ENCODE data around the gene DLL3.
A peak's percentile ranks its signal among the peaks of the same experiment; 100 is the strongest.
"Not testable (repeated sequence)": the region's sequence is repeated elsewhere in the genome, so short reads cannot be mapped to it uniquely, and the experiment has no call there.

DLL3 gene, protein sequence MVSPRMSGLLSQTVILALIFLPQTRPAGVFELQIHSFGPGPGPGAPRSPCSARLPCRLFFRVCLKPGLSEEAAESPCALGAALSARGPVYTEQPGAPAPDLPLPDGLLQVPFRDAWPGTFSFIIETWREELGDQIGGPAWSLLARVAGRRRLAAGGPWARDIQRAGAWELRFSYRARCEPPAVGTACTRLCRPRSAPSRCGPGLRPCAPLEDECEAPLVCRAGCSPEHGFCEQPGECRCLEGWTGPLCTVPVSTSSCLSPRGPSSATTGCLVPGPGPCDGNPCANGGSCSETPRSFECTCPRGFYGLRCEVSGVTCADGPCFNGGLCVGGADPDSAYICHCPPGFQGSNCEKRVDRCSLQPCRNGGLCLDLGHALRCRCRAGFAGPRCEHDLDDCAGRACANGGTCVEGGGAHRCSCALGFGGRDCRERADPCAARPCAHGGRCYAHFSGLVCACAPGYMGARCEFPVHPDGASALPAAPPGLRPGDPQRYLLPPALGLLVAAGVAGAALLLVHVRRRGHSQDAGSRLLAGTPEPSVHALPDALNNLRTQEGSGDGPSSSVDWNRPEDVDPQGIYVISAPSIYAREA

DNA sequence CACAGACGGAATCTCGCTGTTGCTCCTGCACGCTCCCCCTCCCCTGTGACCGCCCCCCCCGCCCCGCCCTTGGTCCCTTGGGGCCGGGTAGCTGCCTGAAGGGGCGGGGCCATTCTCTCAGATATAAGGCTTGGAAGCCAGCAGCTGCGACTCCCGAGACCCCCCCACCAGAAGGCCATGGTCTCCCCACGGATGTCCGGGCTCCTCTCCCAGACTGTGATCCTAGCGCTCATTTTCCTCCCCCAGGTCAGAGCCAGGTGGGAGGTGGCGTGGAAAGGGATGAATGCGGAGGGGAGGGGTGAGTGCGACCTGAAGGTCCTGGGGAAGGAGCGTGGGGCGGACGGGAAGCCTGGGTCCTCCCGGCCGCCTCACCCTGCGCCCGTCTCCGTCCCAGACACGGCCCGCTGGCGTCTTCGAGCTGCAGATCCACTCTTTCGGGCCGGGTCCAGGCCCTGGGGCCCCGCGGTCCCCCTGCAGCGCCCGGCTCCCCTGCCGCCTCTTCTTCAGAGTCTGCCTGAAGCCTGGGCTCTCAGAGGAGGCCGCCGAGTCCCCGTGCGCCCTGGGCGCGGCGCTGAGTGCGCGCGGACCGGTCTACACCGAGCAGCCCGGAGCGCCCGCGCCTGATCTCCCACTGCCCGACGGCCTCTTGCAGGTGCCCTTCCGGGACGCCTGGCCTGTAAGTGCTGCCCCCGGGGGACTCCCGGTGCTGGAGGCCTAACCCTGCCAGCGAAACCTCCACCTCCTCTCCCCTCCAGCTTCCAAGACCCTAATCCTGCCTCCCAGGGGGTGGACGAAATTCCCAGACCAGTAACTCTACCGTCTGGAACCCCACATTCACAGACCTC is at the start of gene DLL3:
DLL3 (plus strand) TSS at position 150 of the 845 bp plus-strand sequence; CDS start at position 178, 28 bp downstream.
- intact Hi-C loops (cut with DNase I) = no loop called here
- DNase-seq = no peak

DNA sequence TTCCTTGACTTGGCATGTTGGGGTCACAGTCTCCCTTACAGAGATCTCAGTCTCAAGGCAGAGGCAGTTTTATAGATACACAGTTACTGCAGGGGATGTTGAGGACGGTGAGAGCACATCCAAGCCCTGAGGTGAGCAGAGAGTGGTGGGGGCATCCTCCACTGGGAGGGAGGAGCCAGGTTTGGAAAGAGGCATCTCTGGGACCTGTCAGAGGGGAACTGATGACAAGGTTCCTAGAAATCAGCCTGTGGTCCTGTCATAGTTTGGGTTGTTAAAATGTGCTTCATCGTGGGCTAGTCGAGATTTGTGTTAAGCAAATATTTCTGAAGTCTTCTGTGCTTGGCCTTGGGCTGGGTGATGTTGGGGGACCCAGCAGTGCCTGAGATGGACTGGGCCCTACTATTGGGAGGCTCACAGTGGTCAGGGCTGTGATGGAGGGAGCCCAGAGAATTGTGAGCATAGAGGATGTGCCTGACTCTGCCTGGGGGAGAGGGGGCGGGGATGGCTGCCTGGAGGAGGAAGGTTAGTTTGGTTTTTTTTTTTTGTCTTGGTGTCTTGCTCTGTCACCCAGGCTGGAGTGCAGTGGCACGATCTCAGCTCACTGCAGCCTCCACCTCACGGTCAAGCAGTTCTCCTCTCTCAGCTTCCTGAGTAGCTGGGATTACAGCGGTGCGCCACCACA is 49.5 kb upstream of the DLL3 start:
- intact Hi-C loops (cut with DNase I) = loop anchor here (5.0 kb wide), 1 partner anchor 33 kb away; the partner anchor contains the start of gene TIMM50
- no peak for DNase-seq

GRCh38 chr19:39451257-39451656 is 47.5 kb upstream of the DLL3 start:
- DNase-seq; intact Hi-C loops (cut with DNase I): not testable (repeated sequence)

GRCh38 chr19:39463403-39463802 is 35.3 kb upstream of the DLL3 start:
- intact Hi-C loops (cut with DNase I) = no loop called here
- DNase-seq = no peak

DNA sequence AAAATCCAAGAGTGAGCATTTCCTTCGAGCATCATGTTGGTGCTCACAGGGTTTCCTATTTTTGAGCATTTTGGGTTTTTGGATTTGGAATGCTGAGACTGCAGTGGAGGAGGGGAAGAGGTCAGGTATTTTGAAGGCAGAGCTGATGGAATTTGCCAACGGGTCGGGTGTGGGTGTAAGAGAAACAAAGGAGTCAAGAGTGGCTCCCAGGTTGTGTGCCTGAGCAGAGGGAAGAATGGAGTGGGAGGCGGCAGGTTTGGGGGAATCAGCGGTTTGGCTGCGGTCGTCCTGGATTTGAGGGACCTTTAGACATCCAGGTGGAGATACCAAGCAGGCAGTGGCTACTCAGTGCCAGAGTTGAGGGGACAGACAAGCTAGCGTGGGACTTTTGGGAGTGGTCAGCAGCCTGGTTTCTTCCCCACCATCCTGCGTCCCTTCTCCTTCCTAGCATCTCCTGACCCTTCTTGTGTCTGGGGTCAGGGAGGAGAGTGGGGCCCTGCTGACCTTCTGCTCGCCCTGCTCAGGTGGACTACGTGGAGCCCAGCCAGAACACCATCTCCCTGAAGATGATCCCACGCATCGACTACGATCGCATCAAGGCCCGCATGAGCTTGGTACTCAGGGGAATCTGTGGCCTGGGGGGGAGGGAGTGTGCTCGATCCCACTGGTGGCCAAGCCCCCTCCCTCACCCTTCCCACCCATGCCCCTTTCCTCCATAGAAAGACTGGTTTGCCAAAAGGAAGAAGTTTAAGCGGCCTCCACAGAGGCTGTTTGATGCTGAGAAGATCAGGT is 32.6 kb upstream of the DLL3 start:
- no peak for DNase-seq
- intact Hi-C loops (cut with DNase I) = no loop called here

DNA sequence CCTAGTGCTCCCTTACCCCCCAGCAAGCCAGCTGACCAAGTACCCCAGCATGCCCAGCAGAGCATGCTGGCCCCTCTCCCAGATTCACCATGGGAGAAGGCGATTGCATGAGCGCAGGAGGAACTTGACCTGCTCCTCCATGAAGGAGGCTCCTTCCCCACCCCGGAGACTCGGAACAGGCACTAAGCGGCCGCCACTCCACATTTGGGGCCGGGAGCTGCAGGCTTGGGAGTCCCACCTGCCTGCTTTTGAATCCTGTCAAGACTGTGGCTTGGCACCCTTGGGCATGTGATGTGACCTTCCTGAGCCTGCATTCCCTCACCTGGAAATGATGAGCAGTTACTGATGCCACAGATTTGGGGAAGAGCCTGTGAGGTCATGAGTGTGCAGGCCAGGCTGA is 30.8 kb upstream of the DLL3 start:
- peak in 2 of 10 donors; percentile 21 to 75 for DNase-seq
- intact Hi-C loops (cut with DNase I) = no loop called here

DNA sequence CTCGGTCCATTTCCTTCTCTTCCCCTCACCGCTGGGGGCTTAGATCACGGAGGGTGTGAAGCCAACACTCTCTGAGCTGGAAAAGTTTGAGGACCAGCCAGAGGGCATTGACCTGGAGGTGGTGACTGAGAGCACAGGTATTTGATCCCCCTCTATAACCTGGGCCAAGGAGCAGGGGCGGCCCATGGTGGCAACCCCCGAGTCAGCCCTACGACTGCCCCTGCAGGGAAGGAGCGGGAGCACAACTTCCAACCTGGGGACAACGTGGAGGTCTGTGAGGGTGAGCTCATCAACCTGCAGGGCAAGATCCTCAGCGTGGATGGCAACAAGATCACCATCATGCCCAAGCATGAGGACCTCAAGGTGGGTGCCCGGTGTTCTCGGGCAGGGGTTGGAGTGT is 29.7 kb upstream of the DLL3 start:
- peak in 2 of 10 donors; percentile 24 to 44 for DNase-seq
- intact Hi-C loops (cut with DNase I) = no loop called here

- DNase-seq = no peak
- intact Hi-C loops (cut with DNase I) = no loop called here
These were observed 29.2 kb upstream of the DLL3 start for GRCh38 chr19:39469567-39469966.

DNA sequence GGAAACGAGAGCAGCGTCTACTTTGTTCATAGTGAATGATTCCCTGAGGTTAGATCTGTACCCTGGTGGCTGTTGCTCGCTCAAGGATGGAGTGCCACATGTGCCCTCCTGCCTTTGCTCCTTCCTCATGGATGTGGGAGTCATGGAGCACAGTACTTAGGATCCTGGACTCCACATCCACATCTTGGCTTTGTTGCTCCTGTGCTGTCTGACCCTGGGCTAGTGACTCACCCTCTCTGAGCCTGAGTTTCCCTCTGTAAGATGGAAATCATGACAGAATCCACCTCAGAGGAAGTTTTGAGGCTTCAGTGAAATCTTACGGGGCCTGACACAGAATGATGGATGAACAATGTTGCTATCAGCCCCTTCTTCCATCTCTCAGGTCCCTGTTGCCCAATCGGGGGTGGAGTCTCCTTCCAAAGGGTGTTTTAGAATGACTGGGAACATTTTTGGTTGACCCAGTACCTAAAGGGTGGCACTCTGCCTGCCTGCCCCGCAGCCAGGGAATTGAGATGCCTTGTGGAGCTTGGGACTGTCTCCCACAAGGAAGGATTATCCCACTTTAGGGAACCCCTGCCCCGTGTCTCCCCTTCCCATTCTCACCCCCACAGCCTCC is 27.9 kb upstream of the DLL3 start:
- peak in 1 of 10 donors; percentile 21 for DNase-seq
- intact Hi-C loops (cut with DNase I) = no loop called here

GRCh38 chr19:39471756-39472536 is 26.8 kb upstream of the DLL3 start:
- intact Hi-C loops (cut with DNase I) = no loop called here

DNA sequence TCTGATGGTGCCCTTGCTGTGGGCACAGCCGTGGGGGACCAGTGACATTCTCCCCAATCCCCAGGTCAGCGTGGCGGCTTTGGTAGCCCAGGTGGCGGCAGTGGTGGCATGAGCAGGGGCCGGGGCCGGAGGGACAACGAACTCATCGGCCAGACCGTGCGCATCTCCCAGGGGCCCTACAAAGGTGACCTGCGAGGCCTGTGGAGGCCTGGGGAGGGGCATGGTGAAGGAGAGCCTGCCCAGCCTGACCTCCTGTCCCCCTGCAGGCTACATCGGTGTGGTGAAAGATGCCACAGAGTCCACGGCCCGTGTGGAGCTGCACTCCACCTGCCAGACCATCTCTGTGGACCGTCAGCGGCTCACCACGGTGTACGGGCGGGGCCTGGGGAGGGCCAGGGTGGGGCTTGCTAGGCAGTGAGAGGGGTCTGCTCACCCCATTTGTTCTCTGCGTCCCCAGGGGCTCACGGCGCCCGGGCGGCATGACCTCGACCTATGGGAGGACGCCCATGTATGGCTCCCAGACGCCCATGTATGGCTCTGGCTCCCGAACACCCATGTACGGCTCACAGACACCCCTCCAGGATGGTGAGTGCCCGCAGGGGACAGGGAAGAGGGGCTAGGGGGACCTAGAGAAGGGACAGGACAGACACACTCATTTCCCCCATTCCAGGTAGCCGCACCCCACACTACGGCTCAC is 25.9 kb upstream of the DLL3 start:
- DNase-seq = no peak
- intact Hi-C loops (cut with DNase I) = no loop called here

More at GRCh38 chr19:39471756-39472536, 26.8 kb upstream of the DLL3 start:
- DNase-seq = no peak

GRCh38 chr19:39473443-39473960 is 25.2 kb upstream of the DLL3 start:
- intact Hi-C loops (cut with DNase I) = no loop called here
- DNase-seq = no peak

GRCh38 chr19:39474139-39474620 is 24.6 kb upstream of the DLL3 start:
- intact Hi-C loops (cut with DNase I) = no loop called here
- peak in 9 of 10 donors; percentile 18 to 94 (median 63) for DNase-seq

DNA sequence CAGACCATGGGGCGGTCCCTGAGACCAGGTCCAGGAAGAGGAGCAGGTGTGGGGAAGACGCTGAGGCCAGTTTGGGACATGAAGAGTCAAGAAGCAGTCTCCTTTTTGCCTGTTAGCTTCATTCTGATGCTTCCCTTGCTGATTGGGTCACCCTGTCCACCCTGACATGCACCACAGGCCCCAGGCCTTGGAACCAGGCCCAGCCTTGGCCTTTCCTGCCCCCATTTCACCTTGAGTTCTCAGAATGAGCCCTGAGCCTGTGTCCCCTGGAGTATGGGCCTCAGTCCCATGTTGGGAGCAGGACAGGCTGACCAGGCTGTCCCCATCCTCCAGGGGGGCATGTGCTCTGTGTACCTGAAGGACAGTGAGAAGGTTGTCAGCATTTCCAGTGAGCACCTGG is 23.0 kb upstream of the DLL3 start:
- DNase-seq = no peak
- intact Hi-C loops (cut with DNase I) = no loop called here

DNA sequence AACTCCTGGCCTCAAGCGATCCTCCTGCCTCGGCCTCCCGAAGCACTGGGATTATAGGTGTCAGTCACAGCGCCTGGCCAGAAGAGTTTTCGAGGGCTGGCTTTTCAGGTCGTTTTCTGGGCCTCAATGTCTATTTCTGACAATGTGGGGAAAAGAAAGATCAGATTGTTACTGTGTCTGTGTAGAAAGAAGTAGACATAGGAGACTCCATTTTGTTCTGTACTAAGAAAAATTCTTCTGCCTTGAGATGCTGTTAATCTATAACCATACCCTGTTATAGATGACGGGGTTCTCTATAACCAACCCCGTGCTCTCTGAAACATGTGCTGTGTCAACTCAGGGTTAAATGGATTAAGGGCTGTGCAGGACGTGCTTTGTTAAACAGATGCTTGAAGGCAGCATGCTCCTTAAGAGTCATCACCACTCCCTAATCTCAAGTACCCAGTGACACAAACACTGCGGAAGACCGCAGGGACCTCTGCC is 19.4 kb upstream of the DLL3 start:
- intact Hi-C loops (cut with DNase I); DNase-seq: not testable (repeated sequence)

DNA sequence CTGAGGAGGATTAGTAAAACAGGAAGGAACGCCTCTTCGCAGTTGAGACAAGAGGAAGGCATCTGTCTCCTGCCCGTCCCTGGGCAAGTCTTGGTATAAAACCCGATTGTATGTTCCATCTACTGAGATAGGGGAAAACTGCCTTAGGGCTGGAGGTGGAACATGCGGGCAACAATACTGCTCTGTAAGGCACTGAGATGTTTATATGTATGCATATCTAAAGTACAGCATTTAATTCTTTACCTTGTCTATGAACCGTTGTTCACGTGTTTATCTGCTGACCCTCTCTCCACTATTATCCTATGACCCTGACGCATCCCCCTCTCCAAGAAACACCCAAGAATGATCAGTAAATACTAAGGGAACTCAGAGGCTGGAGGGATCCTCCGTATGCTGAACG is 18.8 kb upstream of the DLL3 start:
- DNase-seq = no peak
- intact Hi-C loops (cut with DNase I) = loop anchor here (2.0 to 5.0 kb wide), 2 partner anchors 33 to 53 kb away; partner anchors contain the start of genes EID2B and SUPT5H

All from posterior cingulate gyrus (tissue), 11 donors.